H1 (cell line): Measurements from ENCODE around the gene RELA. TPM values are rescaled to one million over a fixed set of nuclear protein-coding genes. Genes with fewer than 3 reads are reported as not detected.

Experiments used
- CTCF ChIA-PET: fragments of 300-600 bp; sonication (Branson Sonifier 250); formaldehyde crosslinking; loops from one replicate; lab custom pipeline; 2021; ENCODE audit not compliant: partially characterized antibody; lab: Charles Lee
- POLR2A ChIA-PET: fragments of 300-600 bp; sonication (Branson Sonifier 250); formaldehyde crosslinking; loops from one replicate; lab custom pipeline; 2021; ENCODE audit warnings: inconsistent platforms; ENCODE audit not compliant: partially characterized antibody; lab: Charles Lee
- DNase-seq, 2 experiments: peaks; one replicate each; pipeline versions ENCODE4 v3.0.0 to v3.0.0-alpha.2; 2010 to 2022; ENCODE audit warnings: low spot score in 2 of 2, low read depth in 1 of 2, mixed read lengths in 1 of 2
- FAIRE-seq: peaks from 2 replicates; lab custom pipeline; 2011; peaks lifted over from hg19 to GRCh38; lab: Jason Lieb, UNC
- H2AFZ ChIP-seq: 2 replicates; pipeline ENCODE4 v1.8.1; 2012; ENCODE audit warnings: low read length, inconsistent platforms
- H2AK5ac ChIP-seq: 2 replicates; pipeline ENCODE4 v1.6.1; 2013; ENCODE audit warnings: low read depth, low read length
- H2BK120ac ChIP-seq: replicated peaks from 2 replicates; pipeline ENCODE3; 2013; ENCODE audit warnings: low read depth, low read length, inconsistent platforms
- H2BK12ac ChIP-seq: 2 replicates; pipeline ENCODE4 v1.6.1; 2013; ENCODE audit warnings: low read depth, low read length
- H2BK15ac ChIP-seq: 2 replicates; pipeline ENCODE4 v1.6.1; 2013; ENCODE audit warnings: low read length
- H2BK20ac ChIP-seq: 2 replicates; pipeline ENCODE4 v1.6.1; 2013; ENCODE audit warnings: low read length
- H2BK5ac ChIP-seq: 2 replicates; pipeline ENCODE4 v1.6.1; 2013; ENCODE audit warnings: low read depth, low read length
- H3K14ac ChIP-seq: 2 replicates; pipeline ENCODE4 v1.6.1; 2013; ENCODE audit warnings: inconsistent platforms; ENCODE audit not compliant: insufficient read length
- H3K18ac ChIP-seq: 2 replicates; pipeline ENCODE4 v1.6.1; 2013; ENCODE audit warnings: low read length; ENCODE audit errors: extremely low read depth
- H3K23ac ChIP-seq: 2 replicates; pipeline ENCODE4 v1.6.1; 2013; ENCODE audit warnings: inconsistent platforms; ENCODE audit not compliant: insufficient read length
- H3K23me2 ChIP-seq: 2 replicates; pipeline ENCODE4 v1.6.1; 2013; ENCODE audit warnings: low read depth, low read length
- H3K27ac ChIP-seq: 2 replicates; pipeline ENCODE4 v1.6.1; 2011; ENCODE audit warnings: low read depth, low read length, inconsistent platforms
- H3K27me3 ChIP-seq, 4 experiments: replicated peaks in 1 of 4; 1 replicate in 1 of 4; 2 replicates in 3 of 4; pipeline versions ENCODE4 v1.6.1 to v1.8.1; 2011 to 2013; ENCODE audit warnings: low read length in 3 of 4, mild to moderate bottlenecking in 3 of 4, inconsistent platforms in 2 of 4, mixed read lengths in 2 of 4, moderate library complexity in 1 of 4; ENCODE audit not compliant: control insufficient read depth in 3 of 4, insufficient read depth in 3 of 4; ENCODE audit errors: extremely low read depth in 1 of 4
- H3K36me3 ChIP-seq, 4 experiments: 2 replicates each; pipeline versions ENCODE4 v1.6.1 to v1.8.1; 2011 to 2013; ENCODE audit warnings: mild to moderate bottlenecking in 4 of 4, low read length in 3 of 4, moderate library complexity in 2 of 4, control low read depth in 1 of 4, inconsistent platforms in 1 of 4; ENCODE audit not compliant: insufficient read depth in 4 of 4, control insufficient read depth in 2 of 4
- H3K4ac ChIP-seq: replicated peaks from 2 replicates; pipeline ENCODE3; 2013; ENCODE audit warnings: low read length, low read depth, mixed read lengths, inconsistent platforms; ENCODE audit not compliant: insufficient read length
- H3K4me1 ChIP-seq, 4 experiments: replicated peaks in 1 of 4; 1 replicate in 1 of 4; 2 replicates in 3 of 4; pipeline versions ENCODE4 v1.6.1 to v1.8.1; 2011 to 2013; ENCODE audit warnings: low read length in 3 of 4, inconsistent platforms in 2 of 4, mixed read lengths in 1 of 4; ENCODE audit not compliant: insufficient read depth in 4 of 4, control insufficient read depth in 3 of 4
- H3K4me2 ChIP-seq, 2 experiments: 2 replicates each; pipeline versions ENCODE4 v1.6.1 to v1.8.1; 2011 to 2013; ENCODE audit warnings: low read depth in 2 of 2, low read length in 2 of 2, control low read depth in 1 of 2, inconsistent platforms in 1 of 2, mild to moderate bottlenecking in 1 of 2; ENCODE audit not compliant: insufficient read depth in 1 of 2
- H3K4me3 ChIP-seq, 4 experiments: fragments of 200-600, 300-600 bp in 1 of 4; sonication (generic), shearing (Covaris generic), sonication (Bioruptor Twin) in 1 of 4; 2 replicates each; pipeline versions ENCODE4 v1.5.1 to v1.8.1; 2011 to 2016; ENCODE audit warnings: low read length in 4 of 4, low read depth in 3 of 4, control low read depth in 2 of 4, inconsistent platforms in 2 of 4, mild to moderate bottlenecking in 2 of 4, mixed read lengths in 1 of 4, moderate library complexity in 1 of 4; ENCODE audit not compliant: insufficient read depth in 2 of 4; ENCODE audit errors: extremely low read depth in 1 of 4
- H3K56ac ChIP-seq: replicated peaks from 2 replicates; pipeline ENCODE3; 2013; ENCODE audit warnings: low read depth, mild to moderate bottlenecking, mixed read lengths, low read length, inconsistent platforms; ENCODE audit not compliant: insufficient read length
- H3K79me1 ChIP-seq: 2 replicates; pipeline ENCODE4 v1.6.1; 2013; ENCODE audit warnings: low read depth, low read length, control low read depth
- H3K79me2 ChIP-seq, 2 experiments: 2 replicates each; pipeline versions ENCODE4 v1.6.1 to v1.8.1; 2012 to 2013; ENCODE audit warnings: low read length in 2 of 2, mild to moderate bottlenecking in 2 of 2, inconsistent platforms in 1 of 2; ENCODE audit not compliant: insufficient read depth in 2 of 2, control insufficient read depth in 1 of 2
- H3K9ac ChIP-seq, 4 experiments: replicated peaks in 1 of 4; 1 replicate in 1 of 4; 2 replicates in 3 of 4; pipeline versions ENCODE4 v1.6.1 to v1.8.1; 2011 to 2013; ENCODE audit warnings: low read depth in 3 of 4, low read length in 3 of 4, control low read depth in 2 of 4, mild to moderate bottlenecking in 2 of 4, moderate library complexity in 2 of 4, inconsistent platforms in 1 of 4; ENCODE audit errors: extremely low read depth in 1 of 4
- H3K9me3 ChIP-seq, 2 experiments: 2 replicates each; pipeline versions ENCODE4 v1.6.1 to v1.8.1; 2012 to 2013; ENCODE audit warnings: mild to moderate bottlenecking in 2 of 2, moderate library complexity in 2 of 2, control low read depth in 1 of 2, inconsistent platforms in 1 of 2, low read depth in 1 of 2, low read length in 1 of 2, mixed read lengths in 1 of 2; ENCODE audit not compliant: insufficient read depth in 2 of 2
- H4K20me1 ChIP-seq, 2 experiments: replicated peaks in 1 of 2; 2 replicates each; pipeline versions ENCODE3 to v1.8.1; 2011 to 2013; ENCODE audit warnings: inconsistent platforms in 2 of 2, low read length in 2 of 2, mild to moderate bottlenecking in 1 of 2; ENCODE audit not compliant: insufficient read depth in 2 of 2, control insufficient read depth in 1 of 2
- H4K5ac ChIP-seq: 2 replicates; pipeline ENCODE4 v1.6.1; 2013; ENCODE audit warnings: low read length, low read depth, mixed read lengths, inconsistent platforms; ENCODE audit not compliant: insufficient read length
- H4K8ac ChIP-seq: 2 replicates; pipeline ENCODE4 v1.8.0; 2013; ENCODE audit warnings: mild to moderate bottlenecking, moderate library complexity, low read length, inconsistent platforms; ENCODE audit not compliant: insufficient read depth; ENCODE audit errors: extremely low read depth
- H4K91ac ChIP-seq: replicated peaks from 2 replicates; pipeline ENCODE3; 2013; ENCODE audit warnings: low read length, mixed read lengths, inconsistent platforms; ENCODE audit not compliant: insufficient read length
- ASH2L ChIP-seq: fragments of 200-600, 300-600 bp; sonication (generic); IDR thresholded peaks from one replicate; pipeline ENCODE4 v1.7.1; 2017; ENCODE audit warnings: low read length
- GABPA ChIP-seq: IDR thresholded peaks from 2 replicates; pipeline ENCODE4 v1.6.1; 2011; ENCODE audit warnings: mild to moderate bottlenecking, low read length, moderate library complexity, borderline replicate concordance; ENCODE audit not compliant: insufficient read depth
- JUN ChIP-seq: IDR thresholded peaks from 2 replicates; pipeline ENCODE4 v1.6.1; 2011; ENCODE audit warnings: low read depth, mild to moderate bottlenecking, improper control_type of control experiment, low read length
- PHF8 ChIP-seq: fragments of 200-600 bp; sonication (generic); conservative IDR thresholded peaks from 2 replicates; pipeline ENCODE4 v1.7.1; 2012; ENCODE audit warnings: low read depth, mild to moderate bottlenecking, inconsistent platforms, low read length, moderate library complexity
- SIN3A ChIP-seq, 2 experiments: IDR thresholded peaks in 1 of 2; conservative IDR thresholded peaks in 1 of 2; 2 replicates each; pipeline ENCODE4 v1.6.1; 2011 to 2012; ENCODE audit warnings: low read length in 2 of 2, improper control_type of control experiment in 1 of 2, low read depth in 1 of 2, mild to moderate bottlenecking in 1 of 2
- WGBS, 2 experiments: shearing (Covaris generic) in 1 of 2; methylation state at CpG; one replicate each; pipeline versions ENCODE4 v1.1.6 to v1.1.7; 2013 to 2015; ENCODE audit warnings: low lambda C conversion rate in 2 of 2, mixed read lengths in 2 of 2, inconsistent platforms in 1 of 2, low coverage in 1 of 2, missing lambda C conversion rate in 1 of 2; ENCODE audit not compliant: insufficient replicate concordance in 2 of 2, insufficient coverage in 1 of 2, insufficient read length in 1 of 2; ENCODE audit errors: extremely low coverage in 1 of 2, missing lambda C conversion rate in 1 of 2; 5-methylcytosine and 5-hydroxymethylcytosine counted together
- polyA plus RNA-seq, 7 experiments: library from polyadenylated mRNA; depleted of rRNA in 3 of 7; stranded (reverse) in 5 of 7; unstranded in 2 of 7; fragments of >200 nt in 5 of 7; fragments of 200-250 nt in 2 of 7; gene quantifications; 1 replicate in 5 of 7; 2 replicates in 1 of 7; 4 replicates in 1 of 7; pipeline versions ENCODE4 v1.2.1 to v1.2.3, GENCODE V29; 2011 to 2013; ENCODE audit warnings: missing spikeins in 2 of 7, mixed read lengths in 2 of 7
- total RNA-seq: library from RNA; stranded (reverse); fragmentation: NEBNext Ultra II Directional; extraction: Animal tissue kit (Norgen Biotek cat#: 25700); gene quantifications from 2 replicates; pipeline ENCODE4 v1.2.1, GENCODE V29; 2021
- TF ChIP-seq, protein P1 (sequence below): IDR thresholded peaks from 2 replicates; pipeline ENCODE4 v1.6.1; 2012; ENCODE audit warnings: low read length, inconsistent platforms

RELA gene
- total and polyA plus RNA-seq, 2 of the 8 experiments (the other 6 are each of a cell fraction or from before 2014, with no cell fraction given) = 21.9 to 27.5 TPM

DNA sequence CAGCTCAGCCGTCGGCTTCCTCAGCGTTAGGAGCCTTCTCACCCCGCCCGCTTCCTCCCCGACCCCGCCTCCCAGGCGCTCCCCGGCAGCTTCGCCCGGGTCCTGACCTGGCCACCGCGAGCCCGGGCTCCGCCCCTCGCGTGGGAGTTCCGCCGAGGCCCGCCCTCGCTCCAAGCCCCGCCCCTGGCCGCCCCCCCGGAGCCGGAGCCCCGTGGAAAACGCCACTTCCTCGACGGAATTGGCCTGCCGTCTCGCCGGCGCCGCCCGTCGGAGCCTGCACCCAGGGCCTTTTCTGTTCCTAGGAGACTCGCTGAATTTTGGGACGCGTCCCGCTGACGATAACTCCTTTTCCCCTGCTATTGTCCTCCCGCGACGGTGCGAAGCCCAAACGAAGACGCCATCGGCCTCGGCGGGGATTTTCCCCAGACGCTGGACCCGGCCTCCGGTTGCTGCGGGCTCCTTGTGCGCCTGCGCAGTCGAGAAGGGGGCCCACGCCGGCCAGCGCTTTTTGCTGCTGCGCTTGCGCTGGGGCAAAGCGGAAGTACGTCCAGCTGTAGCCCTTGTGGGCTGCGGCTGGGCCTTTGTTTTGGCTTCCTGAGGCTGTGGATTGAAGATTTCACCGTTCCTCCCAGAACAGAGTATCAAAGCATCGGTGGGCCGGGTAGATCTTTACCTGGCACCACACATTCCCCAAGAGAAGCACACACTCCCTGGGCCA, 10.0 kb downstream of the RELA start:
- Histone ChIP-seq H3K9me3 (no peaks in the 10 kb centered on the region), H2BK12ac (peak overlapping the region; percentile 32; the same call in 1 of the 2 replicates), H3K56ac (peak overlapping the region; percentile 71), H2BK5ac (peak overlapping the region; percentile 85), H2BK15ac (0 out of 2 replicates have a peak overlapping the region, but pooled peaks have one; percentile 49), H3K79me2 (no peaks in the 10 kb centered on the region), H2AFZ (no peak overlapping the region; the same call in 1 of the 2 replicates), H4K91ac (peak overlapping the region; percentile 95), H4K8ac (peak overlapping the region; percentile 91), H3K23ac (no peak overlapping the region), H3K14ac (no peak overlapping the region), H3K27ac (peak overlapping the region; percentile 77), H4K20me1 (peaks cover 2 to 13% of the 10 kb centered on the region in 2 experiments), H4K5ac (peak overlapping the region; percentile 84), H3K79me1 (peaks cover 2% of the 10 kb centered on the region; the same call in 1 of the 2 replicates), H3K9ac (peak overlapping the region; percentile 35 to 68 (median 64)), H2AK5ac (no peak overlapping the region), H3K27me3 (peaks cover 0 to 4% (median 2%) of the 10 kb centered on the region in 4 experiments; a peak in 1 of 7 replicates), H2BK20ac (no peak overlapping the region), H3K4ac (no peak overlapping the region), H3K4me2 (peak overlapping the region; percentile 88 to 91), H3K18ac (peak overlapping the region; percentile 99), H2BK120ac (no peak overlapping the region), H3K4me3 (peak overlapping the region; percentile 45 to 72 (median 60)), H3K36me3 (peaks cover 15 to 31% (median 19%) of the 10 kb centered on the region in 4 experiments), H3K23me2 (peaks cover 2% of the 10 kb centered on the region; the same call in 1 of the 2 replicates), H3K4me1 (peaks cover 0 to 12% (median 8%) of the 10 kb centered on the region in 4 experiments; a peak in 5 of 7 replicates)
- FAIRE-seq (no peak), DNase-seq (peak in 1 of 2 experiments; percentile 93)
- WGBS, 2 experiments = 2% methylated on average over 36 of the region's 68 CpGs; no CpG with 5 or more reads in 1 of the 2 experiments
- CTCF ChIA-PET = interaction anchor here (0.7 to 3.7 kb wide), 13 partner anchors 9 to 198 kb away, joined by 3 to 16 read pairs (median 4); partner anchors contain the start of genes RELA and SIPA1
- POLR2A ChIA-PET = interaction anchor here (0.6 to 5.3 kb wide), 20 partner anchors 10 to 399 kb away, joined by 3 to 56 read pairs (median 4); partner anchors contain the start of genes FIBP, KAT5, MUS81 and PCNX3
- TF ChIP-seq GABPA = peak; percentile 13; the same call in 1 of the 2 replicates
- TF ChIP-seq SIN3A (conservative IDR thresholded peaks at IDR 0.05 in 1 of 2, IDR thresholded peaks at IDR 0.05 in 1 of 2; ENCODE audit: low read depth in 1 of 2, low read length in 2 of 2) = peak in 1 of 2 experiments; percentile 78; a peak in 2 of 4 replicates
- peak; percentile 63; the same call in 1 of the 2 replicates for TF ChIP-seq PHF8
- no peak for TF ChIP-seq JUN
- TF ChIP-seq, protein P1, sequence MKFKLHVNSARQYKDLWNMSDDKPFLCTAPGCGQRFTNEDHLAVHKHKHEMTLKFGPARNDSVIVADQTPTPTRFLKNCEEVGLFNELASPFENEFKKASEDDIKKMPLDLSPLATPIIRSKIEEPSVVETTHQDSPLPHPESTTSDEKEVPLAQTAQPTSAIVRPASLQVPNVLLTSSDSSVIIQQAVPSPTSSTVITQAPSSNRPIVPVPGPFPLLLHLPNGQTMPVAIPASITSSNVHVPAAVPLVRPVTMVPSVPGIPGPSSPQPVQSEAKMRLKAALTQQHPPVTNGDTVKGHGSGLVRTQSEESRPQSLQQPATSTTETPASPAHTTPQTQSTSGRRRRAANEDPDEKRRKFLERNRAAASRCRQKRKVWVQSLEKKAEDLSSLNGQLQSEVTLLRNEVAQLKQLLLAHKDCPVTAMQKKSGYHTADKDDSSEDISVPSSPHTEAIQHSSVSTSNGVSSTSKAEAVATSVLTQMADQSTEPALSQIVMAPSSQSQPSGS = 0 out of 2 replicates have a peak, but pooled peaks have one; percentile 18
- peak; percentile 64 for TF ChIP-seq ASH2L
